ENCODE results near the gene MRPL9.
"Not testable (repeated sequence)": the region's sequence is repeated elsewhere in the genome, so short reads cannot be mapped to it uniquely, and the experiment has no call there.

MRPL9 gene

GRCh38 chr1:151790071-151790939 is 27.0 kb upstream of the MRPL9 start, which contains the start of gene TDRKH:
TDRKH (minus strand) TSS chr1:151790500; CDS start chr1:151783022, 7,478 bp downstream.
- in situ Hi-C loops (cut with HindIII; ENCODE audit: low sequenced_read_pairs), result no loop called here

GRCh38 chr1:151787689-151788088 is 24.4 kb upstream of the MRPL9 start:
- in situ Hi-C loops (cut with HindIII; ENCODE audit: low sequenced_read_pairs), result no loop called here

GRCh38 chr1:151783796-151784195 is 20.5 kb upstream of the MRPL9 start:
- in situ Hi-C loops (cut with HindIII; ENCODE audit: low sequenced_read_pairs), result no loop called here

GRCh38 chr1:151782741-151783140 is 19.4 kb upstream of the MRPL9 start:
- in situ Hi-C loops (cut with HindIII; ENCODE audit: low sequenced_read_pairs), result no loop called here

GRCh38 chr1:151782026-151782425 is 18.7 kb upstream of the MRPL9 start:
- in situ Hi-C loops (cut with HindIII; ENCODE audit: low sequenced_read_pairs), result not testable (repeated sequence)

- in situ Hi-C loops (cut with HindIII; ENCODE audit: low sequenced_read_pairs), result not testable (repeated sequence)
Observed at GRCh38 chr1:151780736-151781135, 17.4 kb upstream of the MRPL9 start.

GRCh38 chr1:151779852-151780251 is 16.6 kb upstream of the MRPL9 start:
- in situ Hi-C loops (cut with HindIII; ENCODE audit: low sequenced_read_pairs), result no loop called here

- in situ Hi-C loops (cut with HindIII; ENCODE audit: low sequenced_read_pairs), result no loop called here
Observed at GRCh38 chr1:151777317-151777716, 14.0 kb upstream of the MRPL9 start.

- in situ Hi-C loops (cut with HindIII; ENCODE audit: low sequenced_read_pairs), result no loop called here
Observed at GRCh38 chr1:151776665-151777062, 13.4 kb upstream of the MRPL9 start.

GRCh38 chr1:151775894-151776664 is 12.8 kb upstream of the MRPL9 start:
- in situ Hi-C loops (cut with HindIII; ENCODE audit: low sequenced_read_pairs), result no loop called here

GRCh38 chr1:151774256-151774922 is 11.1 kb upstream of the MRPL9 start:
- in situ Hi-C loops (cut with HindIII; ENCODE audit: low sequenced_read_pairs), result no loop called here

- in situ Hi-C loops (cut with HindIII; ENCODE audit: low sequenced_read_pairs), result no loop called here
Observed at GRCh38 chr1:151773702-151774101, 10.4 kb upstream of the MRPL9 start.

- in situ Hi-C loops (cut with HindIII; ENCODE audit: low sequenced_read_pairs), result not testable (repeated sequence)
Observed at GRCh38 chr1:151769270-151769669, 6.0 kb upstream of the MRPL9 start.

GRCh38 chr1:151768351-151769066 is 5.2 kb upstream of the MRPL9 start:
- in situ Hi-C loops (cut with HindIII; ENCODE audit: low sequenced_read_pairs), result not testable (repeated sequence)

GRCh38 chr1:151763990-151764389 is 694 bp upstream of the MRPL9 start:
- in situ Hi-C loops (cut with HindIII; ENCODE audit: low sequenced_read_pairs), result no loop called here

- in situ Hi-C loops (cut with HindIII; ENCODE audit: low sequenced_read_pairs), result no loop called here
Observed at GRCh38 chr1:151760597-151761385, 2.5 kb downstream of the MRPL9 start.

GRCh38 chr1:151759241-151759640 is 4.1 kb downstream of the MRPL9 start:
- in situ Hi-C loops (cut with HindIII; ENCODE audit: low sequenced_read_pairs), result loop anchor here (5.0 kb wide), 1 partner anchor 48 kb away; the partner anchor contains the start of gene LINGO4

- in situ Hi-C loops (cut with HindIII; ENCODE audit: low sequenced_read_pairs), result loop anchor here (5.0 kb wide), 1 partner anchor 51 kb away; the partner anchor contains the start of gene LINGO4
Observed at GRCh38 chr1:151756291-151756690, 7.0 kb downstream of the MRPL9 start.

- in situ Hi-C loops (cut with HindIII; ENCODE audit: low sequenced_read_pairs), result loop anchor here (5.0 kb wide), 1 partner anchor 96 kb away; the partner anchor contains the start of gene C2CD4D
Observed at GRCh38 chr1:151741516-151741915, 21.8 kb downstream of the MRPL9 start.
